AG08396 (cell line): Measurements from ENCODE around the gene SARDH.

Experiments
- DNase-seq: peaks from one replicate; pipeline ENCODE4 v3.0.0; 2012; ENCODE audit warnings: low spot score, mixed read lengths

SARDH gene

DNA sequence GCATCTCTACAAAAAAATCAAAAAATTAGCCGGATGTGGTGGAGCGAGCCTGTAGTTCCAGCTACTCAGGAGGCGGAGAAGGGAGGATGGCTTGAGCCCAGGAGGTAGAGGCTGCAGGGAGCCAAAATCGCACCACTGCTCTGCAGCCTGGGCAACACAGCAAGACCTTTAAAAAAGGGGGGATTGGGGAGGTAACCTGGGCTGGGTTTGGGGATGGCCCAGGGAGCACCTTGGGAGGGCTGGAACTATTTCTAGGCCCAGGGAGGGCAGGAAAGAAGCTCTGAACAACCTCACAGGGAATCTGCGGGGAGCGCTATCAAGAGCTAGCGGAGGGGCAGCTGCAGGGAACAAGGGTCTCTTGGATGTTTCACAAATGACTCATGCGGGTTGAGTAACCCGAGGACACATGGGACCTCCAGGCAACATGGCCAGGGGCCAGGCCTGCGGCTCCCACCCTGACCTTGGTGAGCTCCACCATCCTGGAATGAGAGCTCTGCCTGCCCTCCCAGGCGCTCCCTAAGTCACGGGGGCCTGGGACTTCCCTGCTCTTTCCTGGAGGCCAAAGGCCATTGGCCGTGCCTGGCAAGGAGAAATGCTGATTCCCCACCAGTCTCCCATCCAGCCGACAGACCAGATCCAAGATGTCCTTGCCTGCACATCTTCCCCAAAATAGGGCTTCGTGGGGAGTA lies 23.4 kb downstream of the SARDH start:
- no peak for DNase-seq

DNA sequence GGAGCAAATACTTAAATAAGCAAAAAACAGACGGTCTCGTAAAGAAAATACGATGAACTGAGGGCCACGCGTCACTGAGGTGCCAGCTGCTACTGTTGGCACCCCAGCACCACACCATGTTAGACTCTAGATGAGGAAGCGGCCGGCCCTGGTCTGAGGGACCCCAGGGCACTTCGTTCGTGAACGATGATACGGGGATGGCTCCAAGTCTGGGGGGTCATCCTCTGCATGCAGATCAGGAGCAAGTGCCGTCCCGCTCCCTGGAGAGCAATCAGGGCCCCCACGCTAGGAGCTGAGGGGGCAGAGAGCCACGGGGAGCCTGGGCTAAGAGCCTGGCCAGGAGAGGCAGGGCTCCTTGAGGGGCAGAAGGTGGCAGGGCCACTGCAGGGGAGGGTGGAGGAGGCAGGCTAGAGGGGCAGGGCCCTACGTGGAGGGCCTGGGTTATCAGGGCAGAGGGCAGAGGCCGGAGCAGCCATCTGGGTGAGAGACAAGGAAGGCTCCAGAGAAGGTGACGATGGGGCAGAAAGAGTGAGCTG lies 24.1 kb downstream of the SARDH start:
- DNase-seq: no peak

DNA sequence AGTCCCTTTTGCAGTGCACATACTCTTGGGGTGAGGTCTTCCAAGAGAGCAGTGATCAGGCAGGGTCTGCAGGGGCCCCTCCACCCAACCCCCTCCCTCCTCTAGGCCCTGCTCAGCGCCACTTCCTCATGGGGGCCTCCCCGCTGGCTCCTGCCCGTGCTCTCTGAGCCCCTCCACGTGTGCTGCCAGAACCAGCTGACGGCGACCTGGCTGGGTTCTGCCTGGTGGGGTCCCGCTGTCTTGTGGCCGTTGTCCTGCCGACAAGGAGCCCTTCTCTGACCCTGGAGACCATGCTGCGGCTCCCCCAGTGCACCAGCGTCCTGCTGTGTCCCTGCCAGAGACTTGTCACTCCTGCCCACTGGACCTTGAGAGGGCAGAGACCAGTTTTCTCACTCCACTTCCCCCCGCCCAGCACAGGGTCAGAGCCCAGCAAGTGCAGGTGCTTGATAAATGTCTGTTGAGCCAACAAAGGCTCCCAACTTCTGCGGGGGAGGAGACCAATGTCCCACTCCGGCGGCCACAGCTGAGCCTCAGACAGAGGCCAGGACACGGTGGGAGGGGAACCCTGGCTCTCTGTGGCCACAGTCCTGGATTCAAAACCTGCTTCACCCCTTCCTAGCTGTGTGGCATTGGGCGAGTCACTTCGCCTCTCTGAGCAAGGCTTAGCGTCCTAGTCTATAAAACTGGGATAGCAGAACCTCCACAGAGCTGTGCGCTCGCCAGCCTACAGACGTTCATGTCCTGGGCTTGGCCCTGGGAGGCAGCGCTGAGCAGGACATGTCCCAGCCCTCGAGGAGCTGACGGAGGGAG lies 24.8 kb downstream of the SARDH start:
- no peak for DNase-seq

DNA sequence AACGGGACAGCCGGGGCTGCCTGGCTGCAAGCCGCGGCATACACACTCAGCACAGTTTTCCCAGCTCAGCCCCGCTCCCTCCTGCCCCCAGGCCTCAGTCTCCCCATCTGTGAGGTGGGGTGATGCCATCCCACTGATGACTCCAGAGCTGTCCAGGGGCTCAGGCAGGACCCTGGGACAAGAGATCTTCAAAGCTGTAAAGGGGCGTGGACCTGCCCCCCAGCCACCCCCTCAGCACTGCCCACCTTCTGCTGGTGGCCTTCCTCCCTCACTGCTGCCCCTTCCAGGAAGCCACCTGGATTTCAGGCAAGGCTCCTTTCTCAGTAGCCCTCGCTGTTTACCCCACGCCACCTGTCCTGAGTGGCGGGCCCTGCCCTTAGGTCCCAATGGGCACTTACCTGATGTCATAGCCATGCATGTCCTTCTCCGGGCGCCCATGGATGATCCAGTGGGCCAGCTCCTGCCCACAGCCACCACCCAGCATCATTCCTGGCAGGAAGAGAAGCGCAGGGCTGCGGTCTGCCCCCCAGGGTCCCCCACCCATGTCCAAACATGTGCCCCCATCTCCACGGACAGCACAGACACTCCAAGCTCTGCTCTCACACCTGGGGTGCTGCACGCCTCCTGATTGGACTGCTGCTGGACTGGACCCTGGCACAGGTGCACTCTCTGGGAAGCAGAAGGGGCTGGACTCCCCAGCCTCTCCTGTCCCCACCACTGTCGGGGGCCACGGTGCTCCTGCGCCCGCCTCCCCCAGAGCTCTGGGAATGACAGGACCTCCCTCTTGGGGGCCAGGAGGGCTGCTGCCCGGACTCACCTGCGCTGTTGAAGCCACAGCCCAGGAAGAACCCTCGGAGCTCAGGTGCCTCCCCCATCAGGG lies 25.7 kb downstream of the SARDH start:
- no peak for DNase-seq

DNA sequence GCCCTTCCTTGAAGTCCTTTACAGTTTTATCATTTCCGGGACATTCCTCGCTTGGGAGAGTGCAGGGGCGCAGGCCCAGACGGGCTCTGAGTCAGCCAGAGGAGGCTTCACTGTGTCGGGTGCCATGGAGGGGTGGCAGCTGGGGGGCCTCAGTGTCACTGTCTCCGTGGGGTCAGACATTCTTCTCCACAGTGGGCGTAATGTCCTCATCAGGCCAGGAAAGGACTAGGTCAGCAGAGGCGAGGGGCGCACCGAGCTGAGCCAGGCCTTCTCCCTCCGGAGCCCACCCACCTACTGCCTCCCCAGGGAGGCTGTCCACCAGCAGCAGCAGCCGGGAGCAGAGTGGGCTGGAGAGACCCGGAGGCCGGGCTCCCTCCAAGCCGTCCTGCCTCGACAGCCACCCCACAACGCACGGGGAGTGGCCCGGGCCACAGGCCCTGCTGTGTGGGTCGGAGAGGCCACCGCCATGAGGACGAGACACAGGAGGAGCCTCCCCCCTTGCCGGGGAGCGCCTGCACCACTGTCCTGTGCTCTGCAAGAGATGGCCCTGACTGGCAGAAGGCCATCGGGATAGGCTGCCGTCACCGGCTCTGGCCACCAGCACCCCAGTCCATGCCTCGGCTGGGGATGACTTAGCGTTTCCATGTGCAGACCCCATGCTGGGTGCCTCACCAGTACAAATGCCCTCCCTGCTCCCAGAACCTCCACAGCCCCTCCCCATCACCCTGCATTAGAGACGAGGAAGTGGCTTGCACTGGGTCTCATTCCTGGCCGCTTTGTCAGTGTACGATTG lies 26.5 kb downstream of the SARDH start:
- no peak for DNase-seq

DNA sequence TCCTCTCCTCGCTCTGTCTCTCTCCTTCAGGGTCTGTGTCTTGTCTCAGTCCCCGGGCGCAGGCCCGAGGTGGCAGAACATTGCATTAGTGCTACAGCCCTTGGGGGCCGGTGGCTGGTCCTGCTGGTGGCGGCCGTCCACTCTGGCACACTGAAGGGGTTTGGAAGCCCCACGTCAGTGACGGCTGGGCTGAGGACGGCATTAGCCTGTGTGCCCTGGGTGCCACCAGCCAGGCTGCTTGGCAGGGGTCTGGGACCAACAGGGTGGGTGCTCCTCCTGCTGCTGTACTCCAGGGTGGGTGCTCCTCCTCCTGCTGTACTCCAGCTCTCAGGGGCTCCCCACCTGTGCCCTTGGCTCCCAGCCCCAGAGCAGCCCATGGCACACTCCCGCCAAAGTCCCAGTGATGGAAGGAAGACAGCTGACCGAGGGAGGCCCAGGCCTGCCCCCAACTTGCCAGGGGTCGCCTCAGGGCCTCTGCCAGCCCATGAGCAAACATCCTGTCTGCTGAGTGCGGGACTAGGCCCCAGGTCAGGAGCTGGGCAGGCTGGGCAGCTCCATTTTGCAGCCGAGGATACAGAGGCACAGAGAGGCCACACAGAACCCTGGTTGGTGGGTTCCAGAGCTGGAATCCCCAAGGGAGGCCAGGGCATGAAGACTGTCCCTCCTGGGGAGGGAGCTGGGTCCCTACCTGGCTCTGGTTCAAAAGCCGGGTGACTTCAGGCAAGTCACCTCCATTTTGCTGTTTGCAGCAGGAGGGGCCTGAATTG lies 27.3 kb downstream of the SARDH start:
- DNase-seq: no peak

- DNase-seq: no peak
Measured at GRCh38 chr9:133709691-133710571, 28.2 kb downstream of the SARDH start.

- no peak for DNase-seq
Measured at GRCh38 chr9:133709015-133709611, 29.0 kb downstream of the SARDH start.

GRCh38 chr9:133708246-133709014 lies 29.7 kb downstream of the SARDH start:
- DNase-seq: no peak

- no peak for DNase-seq
Measured at GRCh38 chr9:133707763-133708245, 30.3 kb downstream of the SARDH start.

GRCh38 chr9:133707065-133707762 lies 30.9 kb downstream of the SARDH start:
- no peak for DNase-seq

DNA sequence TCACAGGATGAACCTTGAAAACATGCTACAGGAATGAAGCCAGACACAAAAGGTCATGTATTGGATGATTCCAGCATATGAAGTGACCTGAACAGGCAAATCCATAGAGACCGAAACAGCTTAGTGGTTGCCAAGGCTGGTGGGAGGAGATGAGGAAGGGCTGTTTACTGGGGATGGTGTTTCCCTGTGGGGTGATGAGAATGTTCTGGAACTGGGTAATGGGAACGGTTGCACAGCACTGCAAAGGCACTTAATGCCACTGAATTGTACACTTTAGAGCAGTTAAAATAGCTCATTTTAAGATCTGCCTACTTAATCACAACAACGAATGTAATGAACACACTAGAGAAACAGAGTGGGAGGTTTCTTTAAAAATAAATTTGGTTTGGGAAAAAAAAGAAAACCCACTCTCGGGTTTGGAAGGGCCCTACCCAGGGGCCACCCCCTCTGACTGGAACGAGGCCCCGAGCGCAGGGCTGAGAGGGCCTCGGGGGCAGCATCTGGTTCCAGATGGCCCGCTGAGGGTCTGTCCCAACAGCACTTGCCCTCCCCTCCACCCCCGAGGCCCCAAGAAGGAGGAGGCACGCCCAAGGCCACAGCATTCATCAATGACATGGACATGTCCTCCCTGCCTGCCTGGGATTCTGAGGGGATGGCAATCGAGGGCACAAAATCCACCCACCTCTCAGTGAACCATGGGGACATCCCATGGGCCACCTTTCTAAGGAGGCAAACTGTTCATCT lies 31.7 kb downstream of the SARDH start:
- no peak for DNase-seq

GRCh38 chr9:133705576-133705975 lies 32.6 kb downstream of the SARDH start:
- no peak for DNase-seq

DNA sequence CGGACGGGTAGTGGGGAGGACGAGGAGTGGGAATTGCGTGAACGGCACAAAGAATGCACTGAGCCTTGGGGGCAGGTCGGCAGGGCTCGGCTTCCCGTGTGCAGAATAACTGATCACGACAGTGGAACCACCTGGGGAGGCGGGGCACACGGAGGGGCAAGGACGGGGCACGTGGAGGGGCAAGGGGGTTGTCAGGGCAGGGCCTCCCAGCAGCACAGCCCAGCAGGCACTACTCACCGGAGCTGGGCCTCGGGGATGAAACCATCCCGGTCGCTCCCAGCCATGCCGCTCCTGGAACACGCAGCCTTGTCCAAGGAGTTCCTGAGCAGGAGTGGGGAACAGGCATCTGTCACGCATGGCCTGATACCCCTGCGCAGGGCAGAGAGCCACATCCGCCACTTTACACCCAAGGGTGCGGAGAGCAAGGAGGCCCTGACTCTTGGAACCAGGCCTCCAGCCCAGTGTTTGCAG lies 33.4 kb downstream of the SARDH start:
- no peak for DNase-seq

GRCh38 chr9:133703591-133704399 lies 34.4 kb downstream of the SARDH start:
- DNase-seq: no peak
